ENCODE measurements around the gene MTUS2. TPM values are rescaled to one million over a fixed set of nuclear protein-coding genes. Genes with fewer than 3 reads are reported as not detected.

MTUS2 gene
- total RNA-seq, 1 donor = 0.36 TPM

DNA sequence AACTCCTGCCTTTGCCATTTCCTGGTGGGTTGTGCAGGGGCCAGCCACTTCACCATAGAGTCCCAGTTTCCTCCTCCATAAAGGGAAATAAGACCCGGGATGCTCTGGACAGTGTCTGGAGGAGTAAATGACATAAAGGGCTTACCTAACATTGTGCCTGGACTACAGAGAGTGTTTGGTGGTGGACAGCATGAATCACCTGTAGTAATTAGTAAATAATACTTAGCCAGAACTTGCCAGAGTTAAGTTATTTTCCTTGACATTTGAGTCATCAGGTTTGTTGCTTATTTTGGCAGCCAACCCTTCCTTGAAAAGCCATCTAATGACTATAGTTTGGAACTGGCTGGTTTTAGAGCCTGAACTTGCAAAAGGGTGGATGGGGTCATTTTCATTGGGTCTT is 616.2 kb downstream of the MTUS2 start:
- H3K4me3 ChIP-seq (ENCODE audit: low read depth, low read length) = no peak overlapping the region
- TF ChIP-seq, protein P1, sequence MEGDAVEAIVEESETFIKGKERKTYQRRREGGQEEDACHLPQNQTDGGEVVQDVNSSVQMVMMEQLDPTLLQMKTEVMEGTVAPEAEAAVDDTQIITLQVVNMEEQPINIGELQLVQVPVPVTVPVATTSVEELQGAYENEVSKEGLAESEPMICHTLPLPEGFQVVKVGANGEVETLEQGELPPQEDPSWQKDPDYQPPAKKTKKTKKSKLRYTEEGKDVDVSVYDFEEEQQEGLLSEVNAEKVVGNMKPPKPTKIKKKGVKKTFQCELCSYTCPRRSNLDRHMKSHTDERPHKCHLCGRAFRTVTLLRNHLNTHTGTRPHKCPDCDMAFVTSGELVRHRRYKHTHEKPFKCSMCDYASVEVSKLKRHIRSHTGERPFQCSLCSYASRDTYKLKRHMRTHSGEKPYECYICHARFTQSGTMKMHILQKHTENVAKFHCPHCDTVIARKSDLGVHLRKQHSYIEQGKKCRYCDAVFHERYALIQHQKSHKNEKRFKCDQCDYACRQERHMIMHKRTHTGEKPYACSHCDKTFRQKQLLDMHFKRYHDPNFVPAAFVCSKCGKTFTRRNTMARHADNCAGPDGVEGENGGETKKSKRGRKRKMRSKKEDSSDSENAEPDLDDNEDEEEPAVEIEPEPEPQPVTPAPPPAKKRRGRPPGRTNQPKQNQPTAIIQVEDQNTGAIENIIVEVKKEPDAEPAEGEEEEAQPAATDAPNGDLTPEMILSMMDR (IDR thresholded peaks at IDR 0.05; ENCODE audit: insufficient read depth, low read length) = no peak
- DNase-seq (ENCODE audit: low read depth) = peak; percentile 79

DNA sequence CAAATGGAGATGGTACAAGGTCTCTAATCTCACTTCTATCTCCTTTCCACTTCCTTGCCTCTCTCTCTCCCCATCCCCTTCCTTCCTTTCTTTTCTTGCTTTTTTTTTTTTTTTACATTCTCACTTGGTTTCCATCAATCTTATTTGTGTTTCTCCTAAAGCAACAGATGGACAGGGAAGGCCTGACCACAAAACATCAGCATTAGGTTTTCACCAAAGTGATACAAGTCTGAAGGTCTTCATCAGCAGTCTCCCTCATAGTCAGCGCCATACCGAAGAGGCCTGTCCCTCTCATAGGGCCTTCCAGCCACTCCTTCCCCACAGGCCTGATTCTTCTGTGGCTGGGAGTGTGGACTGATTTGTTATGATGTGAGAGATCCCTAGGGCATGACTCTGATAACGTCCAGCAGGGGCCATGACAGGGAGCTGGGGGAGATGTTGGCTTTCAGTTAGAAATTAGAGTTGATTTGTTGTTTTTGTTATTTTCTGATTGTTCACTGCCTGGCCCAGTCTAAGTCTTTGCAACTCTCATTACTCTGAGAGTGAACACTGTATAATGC is 616.7 kb downstream of the MTUS2 start:
- no peak overlapping the region for H3K4me3 ChIP-seq (ENCODE audit: low read depth, low read length)
- TF ChIP-seq, protein P1 (IDR thresholded peaks at IDR 0.05; ENCODE audit: insufficient read depth, low read length) = no peak
- no peak for DNase-seq (ENCODE audit: low read depth)

DNA sequence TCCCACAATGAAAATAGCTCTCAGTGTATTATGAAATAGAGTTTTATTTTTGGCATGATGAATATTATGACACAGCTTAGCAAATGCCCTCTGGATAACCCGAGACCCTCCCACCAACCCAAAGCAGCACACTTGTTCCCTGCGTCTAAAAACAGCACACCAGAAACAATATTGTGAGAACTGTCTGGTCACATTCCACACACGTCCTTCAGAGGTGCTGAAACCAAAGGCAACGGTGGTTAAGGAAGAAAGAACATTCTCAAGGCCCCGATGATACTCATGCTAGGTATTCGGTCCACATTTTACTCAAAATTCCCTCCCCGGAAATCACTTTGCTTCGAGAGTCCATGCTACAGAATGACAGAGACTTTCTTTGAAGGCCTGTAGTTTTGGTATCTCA is 618.6 kb downstream of the MTUS2 start:
- peak; percentile 62 for DNase-seq (ENCODE audit: low read depth)
- TF ChIP-seq, protein P1 (IDR thresholded peaks at IDR 0.05; ENCODE audit: insufficient read depth, low read length) = no peak
- no peak overlapping the region for H3K4me3 ChIP-seq (ENCODE audit: low read depth, low read length)

DNA sequence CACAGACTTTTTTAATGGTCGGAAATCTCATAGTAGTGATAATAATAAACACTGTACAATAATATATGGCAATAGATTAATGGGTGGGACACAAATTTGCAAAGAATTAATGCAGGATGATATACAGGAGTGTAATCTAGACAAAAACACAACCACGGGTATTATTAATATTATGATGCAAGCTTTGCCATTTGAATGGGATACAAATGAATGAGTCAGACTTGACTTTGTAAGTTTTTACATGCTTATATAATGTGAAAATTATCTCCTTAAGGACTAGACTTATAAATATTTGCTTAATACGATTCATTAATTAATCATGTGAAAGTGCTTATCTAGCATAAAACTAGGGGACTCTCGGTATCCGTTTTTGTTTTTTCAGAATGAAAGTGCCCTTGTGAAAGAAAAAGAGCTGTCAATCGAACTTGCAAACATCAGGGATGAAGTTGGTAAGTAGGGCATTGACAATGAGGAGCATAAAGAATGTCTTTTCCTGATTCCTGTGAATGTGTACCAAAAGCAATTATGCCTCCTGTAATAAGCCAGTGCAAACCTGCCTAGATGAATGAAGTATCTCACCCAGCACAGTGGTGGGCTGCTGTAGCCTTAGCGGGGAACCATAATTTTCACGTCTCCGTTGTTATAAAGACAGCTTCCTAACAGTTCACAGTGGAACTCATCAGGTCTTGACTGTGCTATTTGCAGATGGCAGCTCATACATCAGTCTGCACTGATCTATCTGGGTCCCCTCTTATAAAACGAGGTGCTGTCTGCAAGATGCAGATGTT is 619.7 kb downstream of the MTUS2 start:
- DNase-seq (ENCODE audit: low read depth) = no peak
- TF ChIP-seq, protein P1 (IDR thresholded peaks at IDR 0.05; ENCODE audit: insufficient read depth, low read length) = no peak
- H3K4me3 ChIP-seq (ENCODE audit: low read depth, low read length) = no peak overlapping the region

DNA sequence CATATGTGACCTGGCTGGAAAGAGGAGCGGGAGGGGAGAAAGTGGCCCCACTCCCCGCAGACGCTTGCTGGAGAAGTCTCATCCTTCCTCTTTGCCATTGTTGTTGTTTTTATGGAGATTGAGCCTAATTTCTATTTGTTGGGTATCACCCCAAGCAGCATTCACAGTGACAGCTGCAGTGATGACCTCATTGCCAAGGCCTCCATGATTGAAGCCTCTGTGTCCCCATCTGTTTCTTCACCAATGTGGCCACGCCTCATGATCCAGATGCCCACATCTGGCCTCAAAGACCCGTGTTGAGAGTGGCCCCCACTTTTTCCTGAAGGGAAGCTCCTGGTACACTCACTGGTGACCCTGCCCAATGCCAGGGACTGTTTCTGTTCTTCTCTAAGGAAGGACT is 621.2 kb downstream of the MTUS2 start:
- no peak overlapping the region for H3K4me3 ChIP-seq (ENCODE audit: low read depth, low read length)
- DNase-seq (ENCODE audit: low read depth) = no peak
- TF ChIP-seq, protein P1 (IDR thresholded peaks at IDR 0.05; ENCODE audit: insufficient read depth, low read length) = no peak

DNA sequence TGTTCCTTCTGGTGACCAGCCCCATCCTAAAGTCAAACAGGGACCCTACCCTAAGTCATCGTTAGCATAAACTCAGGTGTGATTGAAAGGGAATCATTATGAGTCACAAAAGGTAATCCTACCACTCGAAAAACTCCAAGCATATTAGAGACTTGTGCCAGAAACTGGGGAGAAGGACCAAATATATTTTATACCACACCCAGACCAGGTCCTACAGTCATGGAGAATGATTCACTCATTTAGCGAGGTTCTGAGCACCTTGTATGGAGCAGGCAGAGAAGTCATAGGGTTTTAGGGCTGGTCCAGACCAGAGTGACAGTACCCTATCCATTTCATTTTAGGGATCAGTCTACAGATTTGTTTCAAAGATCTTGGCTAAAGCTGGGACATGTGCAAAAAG is 625.9 kb downstream of the MTUS2 start:
- no peak overlapping the region for H3K4me3 ChIP-seq (ENCODE audit: low read depth, low read length)
- DNase-seq (ENCODE audit: low read depth) = no peak
- TF ChIP-seq, protein P1 (IDR thresholded peaks at IDR 0.05; ENCODE audit: insufficient read depth, low read length) = no peak

All from fibroblast of the aortic adventitia (primary cell).